Measurements from ENCODE around the gene THSD4. TPM values are rescaled to one million over a fixed set of nuclear protein-coding genes. Genes with fewer than 3 reads are reported as not detected.
"Not testable (repeated sequence)": the region's sequence is repeated elsewhere in the genome, so short reads cannot be mapped to it uniquely, and the experiment has no call there.

Gene THSD4
- total and polyA plus RNA-seq, 2 of the 8 experiments (the other 6 are each of a cell fraction or from before 2014, with no cell fraction given): 2.5 to 6.2 TPM

DNA sequence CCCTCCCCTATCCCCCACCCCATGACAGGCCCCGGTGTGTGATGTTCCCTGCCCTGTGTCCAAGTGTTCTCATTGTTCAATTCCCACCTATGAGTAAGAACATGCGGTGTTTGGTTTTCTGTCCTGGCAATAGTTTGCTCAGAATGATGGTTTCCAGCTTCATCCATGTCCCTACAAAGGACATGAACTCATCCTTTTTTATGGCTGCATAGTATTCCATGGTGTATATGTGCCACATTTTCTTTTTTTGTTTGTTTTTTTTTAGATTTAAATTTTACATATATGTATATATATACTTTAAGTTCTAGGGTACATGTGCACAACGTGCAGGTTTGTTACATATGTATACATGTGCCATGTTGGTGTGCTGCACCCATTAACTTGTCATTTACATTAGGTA lies 555.0 kb downstream of the THSD4 start:
- H3K56ac ChIP-seq (replicated peaks; ENCODE audit: insufficient read length, low read depth, low read length); H3K36me3 ChIP-seq (ENCODE audit: control insufficient read depth in 2 of 4, insufficient read depth in 4 of 4, low read length in 3 of 4); H2BK15ac ChIP-seq (ENCODE audit: low read length); H3K4me3 ChIP-seq (ENCODE audit: extremely low read depth in 1 of 4, insufficient read depth in 2 of 4, low read depth in 3 of 4, low read length in 4 of 4); H3K9ac ChIP-seq (replicated peaks in 1 of 4; ENCODE audit: extremely low read depth in 1 of 4, low read depth in 3 of 4, low read length in 3 of 4); H3K79me1 ChIP-seq (ENCODE audit: low read depth, low read length); FAIRE-seq; H4K20me1 ChIP-seq (replicated peaks in 1 of 2; ENCODE audit: control insufficient read depth in 1 of 2, insufficient read depth in 2 of 2, low read length in 2 of 2); H3K4me1 ChIP-seq (replicated peaks in 1 of 4; ENCODE audit: control insufficient read depth in 3 of 4, insufficient read depth in 4 of 4, low read length in 3 of 4); H2AK5ac ChIP-seq (ENCODE audit: low read depth, low read length); H2AFZ ChIP-seq (ENCODE audit: low read length); H4K91ac ChIP-seq (replicated peaks; ENCODE audit: insufficient read length, low read length); H3K79me2 ChIP-seq (ENCODE audit: control insufficient read depth in 1 of 2, insufficient read depth in 2 of 2, low read length in 2 of 2); H3K18ac ChIP-seq (ENCODE audit: extremely low read depth, low read length); H3K27me3 ChIP-seq (replicated peaks in 1 of 4; ENCODE audit: control insufficient read depth in 3 of 4, extremely low read depth in 1 of 4, insufficient read depth in 3 of 4, low read length in 3 of 4); H4K5ac ChIP-seq (ENCODE audit: insufficient read length, low read depth, low read length); DNase-seq (ENCODE audit: low read depth in 1 of 2, low spot score in 2 of 2); H3K14ac ChIP-seq (ENCODE audit: insufficient read length); H3K9me3 ChIP-seq (ENCODE audit: insufficient read depth in 2 of 2, low read depth in 1 of 2, low read length in 1 of 2); H2BK20ac ChIP-seq (ENCODE audit: low read length); H2BK5ac ChIP-seq (ENCODE audit: low read depth, low read length); CTCF ChIA-PET (ENCODE audit: partially characterized antibody); H2BK120ac ChIP-seq (replicated peaks; ENCODE audit: low read depth, low read length); POLR2A ChIA-PET (ENCODE audit: partially characterized antibody); H4K8ac ChIP-seq (ENCODE audit: extremely low read depth, insufficient read depth, low read length); H2BK12ac ChIP-seq (ENCODE audit: low read depth, low read length); H3K27ac ChIP-seq (ENCODE audit: low read depth, low read length); H3K4me2 ChIP-seq (ENCODE audit: insufficient read depth in 1 of 2, low read depth in 2 of 2, low read length in 2 of 2); H3K23ac ChIP-seq (ENCODE audit: insufficient read length); H3K4ac ChIP-seq (replicated peaks; ENCODE audit: insufficient read length, low read depth, low read length); H3K23me2 ChIP-seq (ENCODE audit: low read depth, low read length): not testable (repeated sequence)
- 94% methylated on average over 3 of the region's 3 CpGs; no CpG with 5 or more reads in 1 of the 2 experiments for WGBS, 2 experiments (ENCODE audit: extremely low coverage in 1 of 2, insufficient coverage in 1 of 2, insufficient read length in 1 of 2, insufficient replicate concordance in 2 of 2, low coverage in 1 of 2, low lambda C conversion rate in 2 of 2, missing lambda C conversion rate in 1 of 2)

Measured in H1 (cell line).